ENCODE results near the gene AKAP6. TPM values are rescaled to one million over a fixed set of nuclear protein-coding genes. Genes with fewer than 3 reads are reported as not detected.

Gene AKAP6
- total RNA-seq, 1 experiment from 2014 or later = 1.9 TPM

DNA sequence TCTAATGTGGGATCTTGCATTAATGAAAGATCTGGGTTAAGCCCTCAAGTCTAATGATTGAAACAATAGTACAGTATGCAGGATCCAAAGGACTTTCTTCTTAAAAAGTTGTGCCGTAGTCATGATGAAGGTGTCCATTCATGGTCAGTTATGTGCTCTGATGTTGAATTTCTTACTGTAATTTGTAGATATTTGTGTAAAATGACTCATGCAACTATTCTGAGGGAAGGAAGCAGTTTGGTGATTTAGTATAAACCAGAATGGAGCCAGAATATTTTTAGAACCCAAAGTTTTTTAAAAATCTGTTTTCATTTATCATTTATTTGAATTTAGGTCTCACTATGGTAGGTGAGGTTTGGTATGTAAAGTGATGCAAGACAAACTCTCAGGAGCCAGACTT is 151.2 kb downstream of the AKAP6 start:
- RAD21 ChIA-PET (ENCODE audit: low non-redundant PET in 1 of 2, low total read pairs in 2 of 2, uncharacterized antibody in 2 of 2, unreplicated experiment in 2 of 2) = no interaction called here
- POLR2A ChIA-PET = no interaction called here
- Histone ChIP-seq H3K4me2 (ENCODE audit: low read length) (no peak overlapping the region), H3K79me2 (ENCODE audit: insufficient read depth, low read length) (no peaks in the 10 kb centered on the region), H2AFZ (ENCODE audit: low read depth, low read length, poor library complexity, severe bottlenecking) (no peak overlapping the region), H3K4me1 (ENCODE audit: control insufficient read depth in 1 of 2, insufficient read depth in 2 of 2, low read length in 2 of 2) (no peaks in the 10 kb centered on the region), H3K9me2 (ENCODE audit: insufficient read depth) (no peaks in the 10 kb centered on the region), H3K27me3 (ENCODE audit: insufficient read depth, low read length) (no peaks in the 10 kb centered on the region), H4K20me1 (ENCODE audit: insufficient read depth) (no peaks in the 10 kb centered on the region), H3K36me3 (ENCODE audit: control insufficient read depth in 1 of 2, insufficient read depth in 2 of 2, low read length in 2 of 2) (no peaks in the 10 kb centered on the region), H3K9ac (ENCODE audit: low read length) (no peak overlapping the region), H3K27ac (ENCODE audit: low read depth, low read length) (no peak overlapping the region), H3K9me3 (ENCODE audit: control insufficient read depth in 1 of 2, insufficient read depth in 1 of 2, low read depth in 1 of 2, low read length in 2 of 2) (no peaks in the 10 kb centered on the region), H3K4me3 (replicated peaks in 1 of 2; ENCODE audit: low read depth in 1 of 2, low read length in 2 of 2) (no peak overlapping the region)
- CTCF ChIA-PET = no interaction called here
- TF ChIP-seq ATF3 (IDR thresholded peaks at IDR 0.05) (no peak), CBX3 (IDR thresholded peaks at IDR 0.05; ENCODE audit: low read depth) (no peak), SRF (IDR thresholded peaks at IDR 0.05; ENCODE audit: low read depth) (no peak), EGR1 (IDR thresholded peaks at IDR 0.05; ENCODE audit: low read depth) (no peak), RAD21 (IDR thresholded peaks at IDR 0.05; ENCODE audit: low read depth) (no peak), SP1 (IDR thresholded peaks at IDR 0.05; ENCODE audit: low read depth) (no peak), EZH2 (IDR thresholded peaks at IDR 0.05) (no peak), CTCF (IDR thresholded peaks at IDR 0.05 in 2 of 3, conservative IDR thresholded peaks at IDR 0.05 in 1 of 3; ENCODE audit: borderline replicate concordance in 1 of 3, insufficient read depth in 1 of 3, low read depth in 2 of 3, low read length in 2 of 3) (no peak), TCF7L2 (IDR thresholded peaks at IDR 0.05; ENCODE audit: borderline replicate concordance, extremely low read depth, insufficient read depth, insufficient read length) (no peak), SIN3A (IDR thresholded peaks at IDR 0.05; ENCODE audit: low read depth) (no peak), ZBTB33 (IDR thresholded peaks at IDR 0.05; ENCODE audit: extremely low read depth, insufficient replicate concordance, low read length) (no peak), ZNF274 (IDR thresholded peaks at IDR 0.05; ENCODE audit: low read depth, low read length) (no peak), YY1 (IDR thresholded peaks at IDR 0.05; ENCODE audit: extremely low read depth, insufficient replicate concordance, low read depth, low read length) (no peak), ELF1 (IDR thresholded peaks at IDR 0.05; ENCODE audit: borderline replicate concordance, low read depth) (no peak), POLR2A (IDR thresholded peaks at IDR 0.05; ENCODE audit: borderline replicate concordance, extremely low read depth, insufficient read depth, insufficient read length) (no peak), FOSL1 (IDR thresholded peaks at IDR 0.05; ENCODE audit: low read depth) (no peak), JUND (IDR thresholded peaks at IDR 0.05) (no peak), EZH2phosphoT487 (IDR thresholded peaks at IDR 0.05; ENCODE audit: borderline replicate concordance) (no peak), ZFX (IDR thresholded peaks at IDR 0.05) (no peak)
- TF ChIP-seq, protein P1, sequence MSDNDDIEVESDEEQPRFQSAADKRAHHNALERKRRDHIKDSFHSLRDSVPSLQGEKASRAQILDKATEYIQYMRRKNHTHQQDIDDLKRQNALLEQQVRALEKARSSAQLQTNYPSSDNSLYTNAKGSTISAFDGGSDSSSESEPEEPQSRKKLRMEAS (IDR thresholded peaks at IDR 0.05) = no peak
- no TSS peak for BruUV-seq (replicated peaks)
- DNase-seq (ENCODE audit: low read depth, low spot score) (no peak), ATAC-seq (no peak)
- intact Hi-C loops (cut with micrococcal nuclease) = no loop called here
